NCI-H2196 treated with DMSO at 0.1 percent for 48 hours (cell line): Measurements from ENCODE around the gene CPT1B.
"Not testable (repeated sequence)": the region's sequence is repeated elsewhere in the genome, so short reads cannot be mapped to it uniquely, and the experiment has no call there.

Experiments
- DNase-seq: peaks from one replicate; lab custom pipeline; 2025; ENCODE audit not compliant: unreplicated experiment; lab: John Stamatoyannopoulos, UW

CPT1B gene

GRCh38 chr22:50609599-50609998 lies 31.4 kb upstream of the CPT1B start:
- DNase-seq, result no peak

- no peak for DNase-seq
Measured at GRCh38 chr22:50608996-50609395, 30.8 kb upstream of the CPT1B start.

GRCh38 chr22:50608058-50608840 lies 30.0 kb upstream of the CPT1B start:
- DNase-seq, result not testable (repeated sequence)

GRCh38 chr22:50607659-50608020 lies 29.4 kb upstream of the CPT1B start:
- no peak for DNase-seq

- DNase-seq, result no peak
Measured at GRCh38 chr22:50606946-50607658, 28.9 kb upstream of the CPT1B start.

- no peak for DNase-seq
Measured at GRCh38 chr22:50606165-50606945, 28.1 kb upstream of the CPT1B start.

GRCh38 chr22:50605613-50606074 lies 27.4 kb upstream of the CPT1B start:
- DNase-seq, result no peak

GRCh38 chr22:50605002-50605612 lies 26.9 kb upstream of the CPT1B start:
- no peak for DNase-seq

GRCh38 chr22:50604256-50605001 lies 26.2 kb upstream of the CPT1B start:
- DNase-seq, result no peak

GRCh38 chr22:50603511-50604255 lies 25.5 kb upstream of the CPT1B start:
- no peak for DNase-seq

- DNase-seq, result no peak
Measured at GRCh38 chr22:50602338-50602700, 24.1 kb upstream of the CPT1B start.

GRCh38 chr22:50601669-50602337 lies 23.6 kb upstream of the CPT1B start:
- no peak for DNase-seq

GRCh38 chr22:50600967-50601668 lies 22.9 kb upstream of the CPT1B start:
- no peak for DNase-seq

- no peak for DNase-seq
Measured at GRCh38 chr22:50600538-50600937, 22.3 kb upstream of the CPT1B start, which contains the start of gene MAPK8IP2. MAPK8IP2 (plus strand) TSS chr22:50600793; CDS start chr22:50600819, 26 bp downstream.

GRCh38 chr22:50599816-50600455 lies 21.7 kb upstream of the CPT1B start:
- DNase-seq, result no peak

GRCh38 chr22:50597097-50597496 lies 18.9 kb upstream of the CPT1B start:
- no peak for DNase-seq

- DNase-seq, result no peak
Measured at GRCh38 chr22:50595189-50595588, 17.0 kb upstream of the CPT1B start.

- DNase-seq, result no peak
Measured at GRCh38 chr22:50587407-50587806, 9.2 kb upstream of the CPT1B start.
